Stimulated activated CD8-positive, alpha-beta memory T cell treated with anti-CD3 and anti-CD28 coated beads, Interleukin-12 subunit alpha, Interleukin-12 subunit beta, amount 100 ng/mL, for 1 hour (primary cell): ENCODE results near the gene FSTL1.
A peak's percentile ranks its signal among the peaks of the same experiment; 100 is the strongest.

Source experiments
- DNase-seq: peaks from one replicate; pipeline ENCODE4 v3.0.0-alpha.2; 2020; ENCODE audit warnings: low read depth

FSTL1 gene

GRCh38 chr3:120353463-120353862, 97.3 kb downstream of the FSTL1 start:
- no peak for DNase-seq

- no peak for DNase-seq
These were observed 98.8 kb downstream of the FSTL1 start for GRCh38 chr3:120352017-120352416.

GRCh38 chr3:120350401-120350941, 100.3 kb downstream of the FSTL1 start:
- no peak for DNase-seq

GRCh38 chr3:120349855-120350125, 101.0 kb downstream of the FSTL1 start:
- DNase-seq = no peak

GRCh38 chr3:120348991-120349854, 101.6 kb downstream of the FSTL1 start, which contains the start of gene LRRC58:
LRRC58 (minus strand) TSS chr3:120349354; CDS start chr3:120349243, 111 bp downstream.
- DNase-seq = peak; percentile 76

GRCh38 chr3:120348065-120348990, 102.5 kb downstream of the FSTL1 start:
- peak; percentile 15 for DNase-seq

- DNase-seq = no peak
These were observed 106.4 kb downstream of the FSTL1 start for GRCh38 chr3:120344349-120344748.
